GM19043 (cell line): ENCODE measurements around the gene PKN1.

Experiments used
- ATAC-seq: cut with Tn5 transposase; IDR thresholded peaks from one replicate; pipeline ENCODE4 v1.9.1; 2021; ENCODE audit warnings: low read depth; ENCODE audit not compliant: unreplicated experiment

PKN1 gene

GRCh38 chr19:14507704-14508542, 74.8 kb downstream of the PKN1 start:
- no peak for ATAC-seq

- no peak for ATAC-seq
Observed at GRCh38 chr19:14510311-14511228, 77.5 kb downstream of the PKN1 start.

DNA sequence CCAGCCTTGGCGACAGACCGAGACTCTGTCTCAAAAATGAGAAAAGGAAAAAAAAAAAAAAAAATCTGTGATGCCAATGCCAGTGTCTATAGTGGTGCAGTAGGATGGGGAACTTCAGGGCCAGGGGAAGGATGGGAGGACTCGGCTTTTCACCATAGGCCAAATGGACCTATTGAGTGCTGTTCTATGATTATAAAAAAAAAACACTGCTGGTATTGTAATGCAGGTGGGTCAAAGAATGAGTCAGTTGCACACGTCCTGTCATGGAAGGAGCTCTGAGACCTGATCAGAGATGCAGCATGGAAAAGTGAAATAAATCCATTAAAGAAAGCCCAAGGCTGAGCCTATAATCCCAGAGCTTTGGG, 78.1 kb downstream of the PKN1 start:
- ATAC-seq = no peak

DNA sequence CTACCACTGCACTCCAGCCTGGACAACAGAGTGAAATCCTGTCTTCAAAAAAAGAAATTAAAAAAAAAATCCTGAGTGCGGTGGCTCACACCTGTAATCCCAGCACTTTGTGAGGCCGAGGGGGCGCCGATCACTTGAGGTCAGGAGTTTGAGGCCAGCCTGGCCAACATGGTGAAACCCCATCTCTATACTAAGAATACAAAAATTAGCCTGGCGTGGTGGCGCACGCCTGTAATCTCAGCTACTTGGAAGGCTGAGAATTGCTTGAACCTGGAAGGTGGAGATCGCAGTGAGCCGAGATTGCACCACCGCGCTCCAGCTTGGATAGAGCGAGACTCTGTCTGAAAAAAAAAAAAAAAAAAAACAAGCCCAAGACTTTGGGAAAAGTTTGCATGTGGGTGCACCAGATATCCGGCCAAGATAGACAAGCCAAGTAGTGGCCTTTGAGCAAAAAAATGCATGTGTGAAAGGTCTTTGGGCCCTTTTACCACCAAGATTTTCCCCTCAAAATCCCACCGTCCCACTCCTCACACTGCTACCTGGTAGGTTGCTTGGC, 79.4 kb downstream of the PKN1 start:
- no peak for ATAC-seq

DNA sequence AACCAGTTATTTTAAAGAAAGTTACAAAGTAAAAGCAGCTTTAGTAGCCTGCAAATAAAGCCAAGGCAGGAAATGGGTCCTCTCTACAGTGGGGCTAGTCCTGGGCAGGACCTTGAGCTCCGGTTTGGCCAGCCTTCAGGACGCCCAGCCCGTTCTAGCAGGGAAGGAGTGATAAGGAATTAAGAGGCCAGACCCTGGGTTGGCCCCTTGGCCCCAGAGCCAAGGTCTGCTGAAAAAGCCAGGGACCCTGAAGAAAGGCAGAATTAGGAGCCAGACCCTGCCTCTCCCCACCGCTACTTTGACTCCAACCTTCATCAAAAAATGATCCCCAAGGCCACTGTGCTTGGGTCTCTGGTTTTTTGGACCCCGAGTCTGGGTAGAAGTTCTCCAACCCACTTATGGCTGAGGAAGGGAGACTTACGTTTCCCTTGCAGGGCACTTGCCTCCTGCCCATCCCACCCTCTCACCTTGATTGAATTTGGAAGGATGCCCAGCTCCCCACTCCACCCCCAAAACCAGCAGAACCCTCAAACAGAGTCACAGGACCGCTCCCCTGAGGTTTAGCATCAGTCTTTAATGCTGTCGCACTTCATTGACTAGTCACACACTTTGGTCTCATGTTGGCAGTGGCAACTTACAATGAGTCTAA, 81.2 kb downstream of the PKN1 start:
- no peak for ATAC-seq

- ATAC-seq = no peak
Observed at GRCh38 chr19:14515501-14516047, 82.5 kb downstream of the PKN1 start.

- ATAC-seq = no peak
Observed at GRCh38 chr19:14516048-14516534, 83.0 kb downstream of the PKN1 start.

- ATAC-seq = no peak
Observed at GRCh38 chr19:14516746-14517438, 83.8 kb downstream of the PKN1 start.

DNA sequence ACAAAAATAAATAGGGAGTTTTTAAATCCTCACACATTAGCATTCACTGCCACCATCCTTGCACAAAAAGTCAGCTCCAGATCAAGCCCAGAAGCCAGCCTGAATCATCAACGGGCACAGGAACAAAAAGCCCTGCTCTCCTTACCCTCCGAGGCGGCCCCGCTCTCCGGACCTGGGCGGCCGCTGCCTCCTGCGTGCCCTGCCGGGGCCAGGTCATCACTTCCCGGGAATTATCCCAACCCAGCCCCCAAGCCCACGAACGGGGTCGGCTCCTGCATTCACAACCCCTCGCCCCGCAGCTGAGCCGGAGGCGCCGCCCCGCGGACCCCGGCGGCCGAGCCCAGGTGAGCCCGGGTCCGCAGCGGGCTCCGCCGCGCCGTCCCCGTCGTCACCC, 84.3 kb downstream of the PKN1 start:
- no peak for ATAC-seq

GRCh38 chr19:14517840-14518505, 84.9 kb downstream of the PKN1 start, which contains the start of gene DNAJB1:
Gene DNAJB1 (minus strand): TSS chr19:14518397. CDS start chr19:14518349, 48 bp downstream.
- peak; percentile 50 for ATAC-seq

GRCh38 chr19:14519245-14519859, 86.2 kb downstream of the PKN1 start:
- ATAC-seq = no peak

DNA sequence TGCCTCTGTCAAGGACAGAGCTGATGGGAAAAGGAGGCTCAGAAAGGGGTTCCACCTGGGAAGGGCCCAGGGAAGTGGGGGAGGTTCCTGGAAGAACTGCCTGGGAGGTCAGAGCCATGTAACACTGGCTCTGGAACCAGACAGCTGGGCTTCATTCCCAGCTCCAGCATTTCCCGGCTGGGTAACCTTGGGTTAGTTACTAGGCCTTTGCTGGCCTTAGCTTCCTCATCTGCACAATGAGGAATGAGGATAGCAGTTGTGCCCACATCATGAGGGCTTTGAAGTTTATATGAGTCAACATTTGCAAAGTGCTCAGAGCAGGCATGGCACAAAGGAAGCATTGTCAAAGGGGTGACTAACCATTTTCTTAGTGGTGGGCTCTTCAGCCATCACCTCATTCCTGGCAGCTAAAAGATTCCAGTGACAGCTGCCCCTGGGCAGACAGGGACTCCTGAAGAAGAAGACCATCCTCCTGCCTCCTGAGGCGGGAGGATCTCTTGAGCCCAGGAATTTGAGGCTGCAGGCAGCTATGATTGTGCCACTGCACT, 86.8 kb downstream of the PKN1 start:
- ATAC-seq = no peak

DNA sequence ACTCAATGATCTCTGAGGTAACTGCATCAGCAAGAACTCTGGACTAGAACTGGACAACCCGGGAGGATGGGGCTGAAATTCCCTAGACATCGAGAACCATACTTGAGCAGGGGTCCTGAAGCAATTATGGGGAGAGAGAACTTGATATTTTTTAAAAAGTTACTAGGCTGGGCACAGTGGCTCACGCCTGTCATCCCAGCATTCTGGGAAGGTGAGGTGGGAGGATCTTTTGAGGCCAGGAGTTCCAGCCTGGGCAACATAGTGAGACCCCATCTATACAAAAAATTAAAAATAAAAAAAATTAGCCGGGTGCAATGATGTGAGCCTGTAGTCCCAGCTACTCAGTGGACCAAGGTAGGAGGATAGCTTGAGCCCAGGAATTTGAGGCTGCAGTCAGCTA, 87.4 kb downstream of the PKN1 start:
- no peak for ATAC-seq
